ENCODE measurements around the gene CRTC1.

DNA sequence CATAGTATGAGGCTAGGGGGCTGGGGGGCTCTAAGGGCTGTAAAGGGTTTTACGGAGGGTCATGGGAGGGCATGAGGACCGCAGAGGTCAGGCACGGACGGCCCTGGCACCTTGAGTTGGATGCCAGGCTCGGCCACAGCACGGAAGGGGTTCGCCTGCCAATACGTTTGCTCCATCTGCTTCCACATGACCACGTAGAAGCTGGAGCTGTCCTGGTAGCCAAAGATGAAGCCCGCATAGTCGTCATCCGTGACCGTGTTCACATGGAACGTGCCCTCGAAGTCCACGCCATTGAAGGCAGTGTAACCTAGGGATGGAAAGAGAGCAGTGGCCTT lies 101.3 kb downstream of the CRTC1 start:
- TF ChIP-seq, protein P1, sequence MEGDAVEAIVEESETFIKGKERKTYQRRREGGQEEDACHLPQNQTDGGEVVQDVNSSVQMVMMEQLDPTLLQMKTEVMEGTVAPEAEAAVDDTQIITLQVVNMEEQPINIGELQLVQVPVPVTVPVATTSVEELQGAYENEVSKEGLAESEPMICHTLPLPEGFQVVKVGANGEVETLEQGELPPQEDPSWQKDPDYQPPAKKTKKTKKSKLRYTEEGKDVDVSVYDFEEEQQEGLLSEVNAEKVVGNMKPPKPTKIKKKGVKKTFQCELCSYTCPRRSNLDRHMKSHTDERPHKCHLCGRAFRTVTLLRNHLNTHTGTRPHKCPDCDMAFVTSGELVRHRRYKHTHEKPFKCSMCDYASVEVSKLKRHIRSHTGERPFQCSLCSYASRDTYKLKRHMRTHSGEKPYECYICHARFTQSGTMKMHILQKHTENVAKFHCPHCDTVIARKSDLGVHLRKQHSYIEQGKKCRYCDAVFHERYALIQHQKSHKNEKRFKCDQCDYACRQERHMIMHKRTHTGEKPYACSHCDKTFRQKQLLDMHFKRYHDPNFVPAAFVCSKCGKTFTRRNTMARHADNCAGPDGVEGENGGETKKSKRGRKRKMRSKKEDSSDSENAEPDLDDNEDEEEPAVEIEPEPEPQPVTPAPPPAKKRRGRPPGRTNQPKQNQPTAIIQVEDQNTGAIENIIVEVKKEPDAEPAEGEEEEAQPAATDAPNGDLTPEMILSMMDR (IDR thresholded peaks at IDR 0.05): no peak
- no peak for TF ChIP-seq POLR2A (IDR thresholded peaks at IDR 0.05)

Data from uterus (tissue), 2 donors.